T-helper 1 cell treated with Interleukin-12 subunit alpha and Interleukin-12 subunit beta and Interleukin-4 antibody, amounts not matched to agents 30 ng/mL and 1 ng/mL, for 36 hours (primary cell): ENCODE measurements around the gene DDRGK1. TPM values are rescaled to one million over a fixed set of nuclear protein-coding genes. Genes with fewer than 3 reads are reported as not detected.
"Not testable (repeated sequence)": the region's sequence is repeated elsewhere in the genome, so short reads cannot be mapped to it uniquely, and the experiment has no call there.

Experiments used
- intact Hi-C: fragments of 100-400 bp; cut with micrococcal nuclease; formaldehyde crosslinking; loops from one replicate; pipeline ENCODE4 v1.15.1; 2024
- total RNA-seq: library from RNA; stranded (reverse); gene quantifications from 2 replicates; pipeline ENCODE4 v1.2.3, GENCODE V29; 2022

The DDRGK1 gene
- total RNA-seq, 1 donor from 2014 or later, result 55.2 TPM

DNA sequence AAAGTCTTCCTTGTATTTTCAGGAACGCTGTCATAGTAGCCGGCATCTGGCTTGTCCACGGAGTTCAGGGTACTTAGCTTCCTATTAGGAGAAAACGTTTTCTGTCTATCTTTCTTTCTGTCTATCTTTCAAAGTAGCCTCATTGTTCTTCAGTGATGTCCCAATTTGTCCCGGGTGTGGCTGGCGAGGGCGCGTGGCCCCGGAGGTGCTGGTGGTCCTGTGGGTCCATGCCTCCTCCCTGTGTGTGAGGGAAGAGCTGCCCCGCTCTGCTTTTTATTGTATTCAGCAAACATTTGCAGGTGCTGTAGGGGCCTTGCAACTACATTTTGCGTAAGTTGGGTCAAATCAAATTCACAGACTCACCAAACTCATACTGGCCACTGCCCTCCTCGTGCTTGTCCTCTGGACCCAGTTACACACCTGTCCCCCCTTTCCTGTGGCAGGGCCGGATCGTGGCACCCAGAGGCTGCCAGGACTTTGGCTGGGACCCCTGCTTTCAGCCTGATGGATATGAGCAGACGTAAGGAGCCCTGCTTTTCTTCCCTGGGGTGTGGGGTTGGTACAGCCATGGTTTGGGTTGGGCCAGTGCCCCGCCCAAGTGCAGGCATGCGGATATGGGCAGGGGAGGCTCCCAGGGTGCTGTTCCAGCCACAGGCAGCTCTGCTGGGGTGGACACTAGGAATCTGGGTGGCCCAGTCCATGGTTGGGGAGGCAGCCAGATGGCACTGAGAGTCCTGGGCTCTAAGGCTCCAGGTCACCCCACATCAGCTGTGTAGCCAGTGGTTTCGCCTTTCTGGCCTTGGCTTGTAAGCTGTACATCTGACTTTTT lies 17.1 kb upstream of the DDRGK1 start:
- intact Hi-C loops, result loop anchor here (2.0 kb wide), 1 partner anchor 13 kb away; the partner anchor contains the start of gene ITPA

DNA sequence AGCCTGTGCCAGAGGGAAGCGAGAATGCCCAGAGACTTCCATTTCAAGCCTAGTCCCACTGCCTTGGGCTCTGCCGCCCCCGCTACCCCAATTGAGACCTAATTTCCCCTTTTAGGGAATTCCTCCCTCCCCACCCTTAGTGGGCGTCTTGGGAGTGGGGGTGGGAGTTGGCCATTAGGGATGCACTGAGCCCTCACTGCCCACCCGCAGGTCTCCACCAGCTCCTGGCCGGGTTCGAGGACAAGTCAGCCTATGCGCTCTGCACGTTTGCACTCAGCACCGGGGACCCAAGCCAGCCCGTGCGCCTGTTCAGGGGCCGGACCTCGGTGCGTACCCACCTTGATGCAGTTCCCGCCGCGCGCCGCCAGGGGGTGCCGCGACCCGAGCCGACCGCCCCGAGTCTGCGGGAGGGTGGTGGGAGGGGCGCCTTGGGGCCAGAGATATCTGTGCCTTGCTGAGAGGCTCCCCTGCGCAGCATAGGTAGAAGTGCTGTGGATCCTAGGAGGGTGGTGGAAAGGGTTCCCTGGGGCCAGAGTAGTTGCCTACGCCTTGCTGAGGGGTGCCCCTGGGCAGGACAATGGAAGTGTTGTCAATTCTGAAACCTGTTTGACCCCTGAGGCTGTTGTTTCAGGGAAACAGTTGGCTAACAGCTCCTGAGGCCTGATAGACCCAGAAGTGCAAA lies 14.0 kb upstream of the DDRGK1 start:
- intact Hi-C loops, result loop anchor here (1.0 to 2.0 kb wide), 6 partner anchors 20 to 252 kb away; partner anchors contain the start of gene ATRN

DNA sequence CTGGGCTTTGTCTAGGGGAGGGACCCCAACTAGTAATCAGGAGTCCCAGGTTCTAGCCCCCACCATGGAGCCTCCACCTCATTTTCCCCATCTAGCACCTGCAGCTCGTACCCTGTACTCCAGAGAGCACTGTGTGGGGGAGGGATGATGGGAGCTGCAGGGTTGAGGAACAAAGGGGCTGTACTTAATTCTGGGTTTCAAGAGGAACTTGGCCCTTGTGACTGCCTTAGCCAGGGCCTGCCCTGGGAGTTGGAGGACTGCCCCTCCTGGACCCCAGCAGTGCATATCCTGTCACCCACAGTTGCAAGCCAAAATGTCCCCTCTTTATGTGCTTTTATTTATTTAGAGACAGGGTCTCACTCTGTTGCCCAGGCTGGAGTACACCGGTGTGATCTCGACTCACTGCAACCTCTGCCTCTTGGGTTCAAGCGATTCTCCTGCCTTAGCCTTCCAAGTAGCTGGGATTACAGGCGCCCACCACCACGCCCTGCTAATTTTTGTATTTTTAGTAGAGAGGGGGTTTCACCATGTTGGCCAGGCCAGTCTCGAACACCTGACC lies 11.0 kb upstream of the DDRGK1 start:
- intact Hi-C loops, result not testable (repeated sequence)

DNA sequence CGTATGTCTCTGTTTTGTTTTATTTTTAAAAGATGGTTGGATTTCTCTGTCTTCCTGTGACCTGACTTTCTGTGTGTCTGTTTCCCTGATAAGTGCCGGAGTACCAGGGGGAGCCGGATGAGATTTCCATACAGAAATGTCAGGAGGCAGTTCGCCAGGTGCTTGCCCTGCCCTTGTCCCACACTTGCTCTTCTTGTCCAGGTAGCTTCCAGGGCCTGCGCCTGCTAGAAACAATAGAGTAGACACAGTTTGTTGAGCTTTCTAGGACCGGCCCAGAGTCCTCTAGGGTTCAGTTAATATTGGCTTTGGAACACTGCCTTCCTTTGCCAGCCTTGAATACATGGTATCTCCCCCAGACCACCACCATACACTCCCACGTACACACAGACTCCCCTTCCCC lies 8.7 kb upstream of the DDRGK1 start:
- intact Hi-C loops, result no loop called here

DNA sequence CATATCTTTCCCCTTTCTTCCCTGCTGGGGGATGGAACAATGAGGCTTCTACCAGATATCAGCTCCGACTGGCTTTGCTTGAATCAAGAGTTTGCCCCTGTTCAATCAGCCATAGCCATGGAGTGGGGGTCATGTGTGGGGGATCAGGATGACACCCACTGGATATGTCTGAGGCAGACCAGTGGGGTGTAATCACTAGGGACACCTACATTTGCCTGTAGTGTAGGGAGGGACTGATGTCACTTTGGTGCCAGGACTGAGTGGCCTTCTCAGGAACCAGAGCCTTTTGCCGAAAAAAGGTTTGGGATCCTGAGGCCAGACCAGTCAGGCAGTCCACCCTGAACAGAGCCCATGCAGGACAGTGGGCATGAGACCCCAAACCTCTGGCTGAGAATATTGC lies 5.9 kb upstream of the DDRGK1 start:
- intact Hi-C loops, result no loop called here

DNA sequence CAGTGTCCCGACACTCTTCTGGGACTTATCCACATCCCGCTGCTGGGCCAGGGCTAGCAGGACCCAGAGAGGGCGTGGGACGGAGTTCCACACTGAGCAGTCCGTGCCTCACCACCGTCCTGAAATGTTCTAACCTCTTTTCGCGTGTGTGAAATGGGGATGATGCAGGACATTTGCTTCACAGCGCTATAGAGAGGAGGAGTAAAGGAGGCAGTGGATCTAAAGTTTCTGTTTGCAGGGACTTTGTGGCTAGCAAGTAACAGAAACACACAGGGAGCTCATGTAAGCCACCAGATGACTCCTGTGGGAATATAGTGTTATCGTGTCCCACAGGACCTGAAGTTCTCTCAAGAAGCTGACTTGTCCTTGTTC lies 5.5 kb upstream of the DDRGK1 start:
- intact Hi-C loops, result loop anchor here (1.0 to 10.0 kb wide), 5 partner anchors 13 to 705 kb away; partner anchors contain the start of genes LZTS3 and ZNF343

DNA sequence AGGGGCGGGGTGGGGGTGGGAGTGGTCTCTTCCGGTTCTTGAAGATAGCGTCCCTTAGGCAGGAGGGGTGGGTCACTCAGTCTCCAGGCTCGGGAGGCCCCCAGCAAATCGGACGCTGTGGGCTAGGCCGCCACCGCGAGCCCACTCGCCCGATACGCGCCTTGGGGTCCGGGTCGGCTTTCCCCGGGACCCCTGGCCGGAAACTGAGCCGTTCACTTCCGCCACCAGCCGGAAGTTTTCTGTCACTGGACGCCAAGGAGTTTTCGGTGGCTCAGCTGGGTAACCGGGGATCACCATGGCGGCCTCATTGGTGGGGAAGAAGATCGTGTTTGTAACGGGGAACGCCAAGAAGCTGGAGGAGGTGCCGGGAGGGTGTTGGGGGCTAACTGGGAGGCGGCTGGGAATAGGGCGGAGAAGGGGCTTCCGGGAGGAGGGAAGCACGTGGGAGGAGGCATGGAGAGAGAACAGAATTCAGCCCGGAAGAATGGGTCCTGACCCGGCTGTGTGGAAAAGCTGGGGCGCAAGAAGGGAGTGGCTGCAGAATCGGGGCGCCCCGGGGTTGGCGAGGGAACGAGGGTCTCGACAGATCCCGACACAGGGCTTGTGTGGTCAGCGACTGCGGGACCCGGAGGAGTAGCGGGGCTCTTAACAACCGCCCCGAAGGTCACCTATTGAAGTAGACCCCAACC lies 4.9 kb upstream of the DDRGK1 start, which contains the start of gene ITPA:
Gene ITPA, plus strand, starts transcription at position 242 of the 689 bp plus-strand sequence. Its CDS starts 54 bp downstream, at position 296.
- intact Hi-C loops, result loop anchor here (1.0 to 10.0 kb wide), 5 partner anchors 13 to 705 kb away; partner anchors contain the start of genes LZTS3 and ZNF343

DNA sequence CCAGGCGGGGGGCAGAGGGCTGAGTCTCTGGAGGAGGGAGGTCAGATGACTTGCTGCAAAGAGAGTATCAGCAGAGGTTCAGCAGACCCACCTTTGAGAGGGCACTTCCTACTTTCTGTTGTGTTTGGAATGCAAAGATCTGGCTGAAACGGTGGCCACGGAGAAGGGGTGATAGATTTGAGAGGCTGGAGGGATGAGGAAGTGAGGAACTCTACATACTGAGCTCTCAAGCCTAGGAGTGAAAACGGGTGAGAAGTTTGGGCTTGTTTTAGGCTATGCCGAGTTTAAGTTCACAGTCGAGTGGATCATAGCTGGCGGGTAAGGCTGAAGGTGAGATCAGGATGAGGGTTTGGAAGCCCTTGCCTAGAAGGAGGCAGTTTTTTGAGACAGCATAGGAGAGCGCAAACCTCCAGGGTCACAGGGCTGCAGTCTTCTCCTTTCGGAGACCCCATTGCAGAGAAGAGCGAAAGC lies 4.3 kb upstream of the DDRGK1 start:
- intact Hi-C loops, result loop anchor here (1.0 to 10.0 kb wide), 5 partner anchors 14 to 704 kb away; partner anchors contain the start of genes LZTS3 and ZNF343

DNA sequence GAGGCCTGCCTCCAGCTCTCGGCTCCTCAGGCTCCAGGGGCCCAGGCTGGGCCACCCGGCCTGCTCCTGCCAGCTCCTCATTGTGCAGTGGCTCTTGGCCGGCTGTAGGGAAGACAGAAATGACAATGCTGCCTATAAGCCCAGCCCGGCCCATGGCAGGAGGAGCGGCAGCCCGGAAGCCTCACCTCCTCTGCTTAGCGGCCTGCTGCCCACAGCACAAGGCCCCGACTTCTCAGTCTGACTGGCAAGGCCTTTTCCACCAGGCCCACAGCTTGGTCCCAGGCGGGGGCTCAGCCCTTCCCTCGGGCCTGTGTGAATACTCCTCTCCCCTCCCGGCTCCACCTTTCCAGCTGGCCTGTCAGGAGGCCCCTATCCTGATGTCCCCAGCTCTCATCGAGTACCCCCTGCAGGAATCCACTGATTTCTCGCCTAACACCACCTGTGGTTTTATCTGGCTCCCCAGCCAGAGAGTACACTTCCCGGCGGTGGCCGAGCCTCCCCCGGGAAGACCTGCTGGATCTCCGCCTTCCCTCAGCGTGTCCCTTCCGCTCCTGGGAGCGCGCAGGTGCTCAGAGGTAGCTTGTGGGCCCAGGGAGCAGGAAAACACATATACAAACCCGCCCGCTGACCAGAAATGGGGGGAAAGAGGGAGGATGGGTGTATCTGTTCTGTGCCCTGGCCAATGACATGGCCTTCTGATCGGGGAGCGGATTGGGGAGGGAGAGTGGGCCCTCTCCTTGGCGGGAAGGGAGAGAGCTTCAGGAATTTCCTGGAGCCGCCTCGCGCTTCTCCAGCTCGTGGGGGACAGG lies 963 bp downstream of the DDRGK1 start:
- intact Hi-C loops, result loop anchor here (1.0 to 10.0 kb wide), 9 partner anchors 30 to 699 kb away; partner anchors contain the start of genes ATRN, LZTS3 and ZNF343

DNA sequence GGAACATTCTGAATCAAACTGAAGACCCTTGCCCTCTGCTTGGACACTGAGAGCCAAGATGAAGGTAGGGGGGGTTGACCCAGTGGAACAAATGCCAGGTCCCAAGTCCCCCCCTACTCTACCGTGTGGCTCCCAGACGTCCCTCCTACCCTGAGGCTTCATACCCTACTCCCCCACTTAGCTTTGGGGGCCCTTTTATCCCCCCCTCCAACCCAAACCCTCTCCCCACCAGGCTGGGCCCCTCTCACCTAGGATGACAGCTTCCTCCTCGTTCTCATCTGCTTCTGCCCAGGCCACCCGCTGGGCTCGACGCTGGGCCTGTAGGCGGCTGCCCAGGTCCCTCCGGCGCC lies 1.5 kb downstream of the DDRGK1 start:
- intact Hi-C loops, result loop anchor here (1.0 to 10.0 kb wide), 4 partner anchors 86 to 698 kb away; partner anchors contain the start of genes ATRN and ZNF343

DNA sequence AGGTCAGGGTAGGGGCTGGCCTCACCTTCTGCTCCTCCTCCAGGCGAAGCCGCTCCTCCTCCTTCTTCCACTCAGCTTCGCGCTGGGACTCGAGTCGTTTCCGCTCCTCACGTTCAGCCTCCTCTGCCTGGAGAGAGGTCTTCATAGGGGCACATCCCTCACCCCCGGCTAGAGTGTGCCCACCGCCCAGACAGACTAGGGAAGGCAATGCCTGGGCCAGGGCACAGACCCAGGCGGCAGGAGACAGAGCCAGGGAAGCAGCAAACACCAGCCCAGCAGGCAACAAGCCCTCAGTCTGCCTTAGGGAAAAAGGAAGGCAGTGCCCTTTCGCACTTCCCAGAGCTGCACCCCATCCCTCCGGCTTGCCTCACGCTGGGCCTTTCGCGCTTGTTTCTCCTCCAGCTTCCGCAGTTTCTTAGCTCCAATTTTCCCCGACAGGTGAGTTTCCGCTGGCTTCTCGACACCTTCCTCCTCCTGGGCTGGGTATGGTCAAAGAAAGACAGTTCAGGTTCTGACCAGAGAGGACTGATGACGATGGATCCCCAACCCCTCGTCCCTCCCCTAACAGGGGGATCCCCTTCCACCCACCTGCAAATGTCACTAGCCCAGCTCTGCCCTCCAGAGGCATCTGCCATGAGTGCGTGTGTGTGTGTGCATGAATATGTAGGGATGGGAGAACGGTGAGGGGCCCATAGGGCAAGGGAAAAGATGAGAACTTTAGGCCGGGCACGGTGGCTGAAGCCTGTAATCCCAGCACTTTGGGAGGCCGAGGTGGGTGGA lies 4.3 kb downstream of the DDRGK1 start:
- intact Hi-C loops, result loop anchor here (5.0 to 10.0 kb wide), 3 partner anchors 83 to 695 kb away; partner anchors contain the start of genes ATRN and ZNF343

DNA sequence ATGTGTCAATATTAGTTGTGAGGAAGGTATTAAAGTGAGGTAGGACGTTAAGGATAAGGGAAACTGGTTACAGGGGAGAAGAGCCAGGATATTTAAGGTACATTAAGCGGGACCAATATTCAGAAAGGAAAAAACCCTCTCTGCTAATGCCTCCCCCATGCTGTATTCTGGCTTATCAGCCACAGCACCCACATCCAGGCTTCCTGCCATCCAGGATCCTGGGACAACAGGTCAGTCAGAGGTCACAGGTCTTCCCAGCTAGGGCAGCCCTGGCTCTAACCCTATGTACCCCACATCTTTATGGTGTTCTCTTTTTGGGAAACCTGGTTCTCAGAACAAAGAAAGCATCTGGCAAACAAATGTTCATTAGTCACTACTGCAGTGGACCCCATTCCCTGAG lies 5.3 kb downstream of the DDRGK1 start:
- intact Hi-C loops, result no loop called here

DNA sequence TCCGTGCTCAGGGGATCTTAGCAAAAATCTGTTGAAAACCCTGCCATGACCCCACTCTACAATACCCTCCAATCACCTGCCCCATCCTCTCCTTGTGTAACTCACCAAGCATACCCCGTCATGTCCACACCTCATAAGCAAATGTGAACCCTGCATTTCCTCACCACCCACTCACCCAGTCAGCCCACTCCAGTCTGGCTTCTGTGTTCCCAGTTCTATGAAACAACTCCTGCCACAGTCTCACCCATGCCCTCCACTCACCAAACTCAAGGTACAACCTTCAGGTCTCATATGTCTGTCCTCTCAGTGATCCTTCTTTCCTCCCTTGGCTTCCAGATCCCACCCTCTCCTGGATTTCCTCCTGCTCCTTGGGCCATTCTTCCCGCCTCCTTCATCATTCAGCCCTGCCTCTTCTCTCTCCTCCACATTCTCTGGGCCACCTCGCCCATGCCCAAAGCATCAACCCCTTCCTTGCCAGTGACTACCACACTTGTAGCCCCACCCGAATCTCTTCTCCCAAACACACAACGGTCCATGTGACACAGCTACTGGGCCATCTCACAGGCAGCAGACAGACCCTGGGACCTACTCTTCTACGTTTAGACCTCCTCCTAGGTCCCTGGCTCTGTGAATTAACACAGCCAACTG lies 8.8 kb downstream of the DDRGK1 start:
- intact Hi-C loops, result no loop called here

DNA sequence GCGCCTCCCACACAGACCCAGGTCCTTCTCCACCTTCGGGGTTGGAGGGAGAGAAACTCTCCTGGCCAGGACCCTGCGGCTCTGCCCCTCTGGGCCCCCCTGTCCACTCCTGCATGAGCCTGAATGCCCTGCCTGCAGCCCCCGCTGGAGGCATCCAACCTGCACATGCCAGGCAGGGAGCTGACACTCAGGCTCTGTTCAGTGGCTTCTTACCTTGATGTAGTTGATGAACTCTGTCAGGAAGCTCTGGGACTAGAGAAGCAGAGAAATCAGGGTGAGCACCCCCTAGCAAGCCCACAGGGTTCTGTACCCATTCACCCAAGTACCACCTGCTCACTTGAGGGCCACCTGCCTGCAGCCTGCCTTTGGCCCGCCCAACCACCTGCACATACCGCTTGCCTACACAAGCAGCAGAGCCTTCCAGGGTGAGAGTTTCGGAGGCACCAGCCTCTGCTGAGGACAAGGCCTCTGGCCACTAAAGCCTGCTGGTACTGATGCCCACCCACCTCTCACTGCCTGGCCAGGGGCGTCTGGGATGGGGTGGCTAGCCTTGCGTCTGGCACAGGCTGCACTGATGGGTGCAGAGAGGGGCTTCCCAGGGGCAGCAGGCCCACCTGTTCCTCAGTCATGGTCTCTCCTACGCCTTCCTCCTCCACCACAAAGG lies 9.7 kb downstream of the DDRGK1 start:
- intact Hi-C loops, result no loop called here

DNA sequence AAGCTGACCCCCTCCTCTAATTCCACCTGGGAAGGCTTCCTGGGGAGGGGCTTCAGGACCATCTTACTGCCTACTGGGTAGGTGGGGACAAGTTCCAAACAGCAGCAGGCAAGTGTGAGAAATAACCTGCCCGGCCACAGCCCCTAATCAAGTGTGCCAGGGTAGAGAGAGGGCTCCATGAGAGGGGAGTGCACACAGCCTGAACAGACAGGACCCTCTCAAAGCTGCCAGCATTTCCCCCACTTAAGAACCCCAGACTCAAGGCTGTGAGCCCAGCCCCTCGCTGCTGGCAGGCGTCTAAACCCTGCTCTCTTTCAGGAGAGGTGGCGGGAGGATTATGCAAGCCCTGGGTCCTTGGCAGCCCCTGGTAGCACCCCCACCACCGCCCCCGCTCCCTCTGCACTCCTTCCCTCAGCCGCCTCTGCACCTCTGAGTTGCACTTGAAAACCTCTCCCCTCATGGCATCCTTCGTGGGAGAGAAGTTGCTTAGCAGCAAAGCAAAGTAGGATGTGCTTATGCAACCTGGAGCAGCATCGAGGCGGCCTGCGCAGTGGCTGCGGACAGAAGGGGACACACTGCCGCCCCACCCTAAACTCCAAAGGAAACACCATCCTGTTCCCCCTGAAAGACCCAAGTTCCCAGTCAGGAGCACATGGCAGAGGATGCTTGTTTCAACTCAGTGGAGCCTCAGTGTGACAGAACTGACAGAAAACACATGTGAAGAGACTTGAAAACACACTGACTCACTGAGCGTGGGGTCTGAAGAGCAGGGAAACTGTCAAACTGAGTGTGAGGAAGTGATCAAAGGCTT lies 10.5 kb downstream of the DDRGK1 start:
- intact Hi-C loops, result no loop called here

DNA sequence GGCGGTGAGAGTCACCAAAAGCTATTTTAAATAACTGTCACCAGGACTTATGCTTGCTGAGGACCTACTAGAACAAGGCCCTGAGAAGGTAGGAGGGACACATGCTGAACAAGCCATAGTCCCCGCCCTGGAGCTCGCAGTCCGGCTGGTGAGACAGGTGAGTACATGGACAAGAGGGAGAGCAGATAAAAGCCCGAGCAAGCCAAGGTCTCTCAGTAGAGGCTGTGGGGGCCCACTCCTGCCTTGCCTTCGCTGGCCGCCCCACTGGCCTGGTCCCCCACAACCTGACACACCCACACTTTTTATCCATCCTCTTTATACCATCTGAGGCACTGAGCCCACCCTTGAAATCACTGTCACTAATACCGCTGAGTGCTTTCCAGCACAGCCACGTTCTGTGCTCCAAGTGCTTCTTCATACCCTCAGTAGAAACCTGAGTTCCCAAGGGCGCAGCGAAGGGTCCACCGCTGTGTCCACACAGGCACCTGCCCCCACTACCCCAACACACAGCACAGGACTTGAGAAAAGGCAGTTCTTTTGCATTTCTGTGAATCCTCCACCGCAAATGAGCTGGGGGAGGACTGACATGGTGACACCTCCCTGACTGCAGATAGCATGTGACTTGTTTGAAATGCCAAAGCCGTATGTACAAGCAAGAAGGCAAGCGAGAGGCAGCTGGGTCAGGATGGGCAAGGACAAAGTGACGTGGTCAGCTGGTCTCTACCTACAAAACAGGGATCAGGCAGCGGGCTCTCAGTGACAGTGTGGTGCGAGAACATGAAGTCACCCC lies 12.1 kb downstream of the DDRGK1 start:
- intact Hi-C loops, result no loop called here

DNA sequence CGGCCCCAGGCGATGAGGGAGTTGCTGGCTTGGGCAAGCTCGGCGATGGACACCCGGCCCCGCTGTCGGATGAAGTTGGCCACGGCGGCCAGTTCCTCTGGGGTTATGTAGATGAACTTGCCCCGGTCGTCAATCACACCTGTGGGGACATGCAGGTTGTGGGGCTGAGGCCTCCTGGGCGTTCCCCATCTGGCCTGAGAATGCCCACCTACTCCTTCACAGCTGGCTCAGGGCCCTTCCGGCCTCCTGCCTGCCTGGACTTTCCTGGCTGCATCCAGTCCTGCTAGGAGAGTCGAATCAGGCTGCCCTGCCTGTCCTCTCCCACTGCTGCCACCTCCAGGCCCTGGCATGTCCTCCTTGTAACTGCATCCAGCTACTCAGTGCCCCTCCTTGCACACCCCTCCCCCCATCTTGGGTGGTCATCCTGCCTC lies 13.8 kb downstream of the DDRGK1 start:
- intact Hi-C loops, result no loop called here
